CD8-positive, alpha-beta memory T cell (primary cell): ENCODE measurements around the gene KCNC4. TPM values are rescaled to one million over a fixed set of nuclear protein-coding genes. Genes with fewer than 3 reads are reported as not detected.

Experiments used
- CTCF ChIA-PET: fragments of 350-600 bp; sonication (Branson Sonifier 250); formaldehyde crosslinking; loops from one replicate; lab custom pipeline; 2021; ENCODE audit warnings: antibody characterized with exemption; lab: Charles Lee
- POLR2A ChIA-PET: fragments of 350-600 bp; sonication (Branson Sonifier 250); formaldehyde crosslinking; loops from one replicate; lab custom pipeline; 2021; ENCODE audit warnings: antibody characterized with exemption; lab: Charles Lee
- DNase-seq, 5 donors: peaks; one replicate each; pipeline versions ENCODE4 v3.0.0 to v3.0.0-alpha.2; 2020 to 2022; ENCODE audit warnings: mixed read lengths in 1 of 5
- H3K27ac ChIP-seq: one replicate; pipeline ENCODE4 v1.7.0; 2013; ENCODE audit warnings: low read depth, mild to moderate bottlenecking, low read length, moderate library complexity
- H3K27me3 ChIP-seq: 2 replicates; pipeline ENCODE4 v1.7.0; 2013; ENCODE audit warnings: low read length, mild to moderate bottlenecking; ENCODE audit not compliant: insufficient read depth, poor library complexity, severe bottlenecking
- H3K36me3 ChIP-seq: 2 replicates; pipeline ENCODE4 v1.7.0; 2013; ENCODE audit warnings: mild to moderate bottlenecking, low read length, moderate library complexity; ENCODE audit not compliant: insufficient read depth
- H3K4me1 ChIP-seq: 2 replicates; pipeline ENCODE4 v1.7.0; 2013; ENCODE audit warnings: mild to moderate bottlenecking, low read length, moderate library complexity; ENCODE audit not compliant: insufficient read depth
- H3K4me3 ChIP-seq: 2 replicates; pipeline ENCODE4 v1.7.0; 2013; ENCODE audit warnings: mild to moderate bottlenecking, low read length
- H3K9me3 ChIP-seq: 2 replicates; pipeline ENCODE4 v1.7.0; 2013; ENCODE audit warnings: mild to moderate bottlenecking, low read length
- H3K27ac Mint-ChIP-seq, 8 donors: one replicate each; pipeline ENCODE4 v1.8.0; 2020 to 2021; ENCODE audit warnings: mixed read lengths in 8 of 8, mild to moderate bottlenecking in 6 of 8, inconsistent platforms in 3 of 8, moderate library complexity in 3 of 8
- H3K27me3 Mint-ChIP-seq, 2 donors: one replicate each; pipeline ENCODE4 v1.8.0; 2020 to 2021; ENCODE audit warnings: mixed read lengths in 2 of 2, mild to moderate bottlenecking in 1 of 2, moderate library complexity in 1 of 2
- H3K36me3 Mint-ChIP-seq, 3 donors: one replicate each; pipeline ENCODE4 v1.8.0; 2020 to 2021; ENCODE audit warnings: mixed read lengths in 3 of 3, inconsistent platforms in 1 of 3, mild to moderate bottlenecking in 1 of 3
- H3K4me1 Mint-ChIP-seq, 3 donors: one replicate each; pipeline ENCODE4 v1.8.0; 2020 to 2021; ENCODE audit warnings: mixed read lengths in 3 of 3, inconsistent platforms in 1 of 3, mild to moderate bottlenecking in 1 of 3
- H3K4me3 Mint-ChIP-seq, 7 donors: one replicate each; pipeline ENCODE4 v1.8.0; 2020 to 2021; ENCODE audit warnings: mixed read lengths in 7 of 7, mild to moderate bottlenecking in 6 of 7, moderate library complexity in 4 of 7, inconsistent platforms in 2 of 7
- H3K9me3 Mint-ChIP-seq, 5 donors: one replicate each; pipeline ENCODE4 v1.8.0; 2020 to 2022; ENCODE audit warnings: mixed read lengths in 5 of 5, mild to moderate bottlenecking in 3 of 5, moderate library complexity in 2 of 5, inconsistent platforms in 1 of 5
- polyA plus RNA-seq: library from polyadenylated mRNA; unstranded; fragments of 300-500 nt; fragmentation: Illumina TruSeq; gene quantifications from one replicate; pipeline ENCODE4 v1.2.3, GENCODE V29; 2021
- total RNA-seq, 2 experiments: library from RNA; stranded (reverse); gene quantifications; one replicate each; pipeline ENCODE4 v1.2.3, GENCODE V29; 2021

The KCNC4 gene
- total and polyA plus RNA-seq, 3 experiments from 2014 or later: 2.0 to 8.4 (median 6.4) TPM

GRCh38 chr1:110229348-110230001 is 19.4 kb downstream of the KCNC4 start:
- ChIA-PET CTCF (no interaction called here), POLR2A (no interaction called here)
- Mint-ChIP-seq H3K36me3 (peaks cover 3 to 6% (median 6%) of the 10 kb centered on the region in 3 donors), H3K27me3 (peaks cover 0 to 2% of the 10 kb centered on the region in 2 donors), H3K4me1 (no peaks in the 10 kb centered on the region), H3K4me3 (peak overlapping the region in 1 of 7 donors; percentile 13), H3K27ac (no peak overlapping the region), H3K9me3 (no peaks in the 10 kb centered on the region)
- no peaks in the 10 kb centered on the region for H3K27me3 ChIP-seq
- H3K9me3 ChIP-seq: no peaks in the 10 kb centered on the region
- no peaks in the 10 kb centered on the region for H3K4me1 ChIP-seq
- H3K36me3 ChIP-seq: no peaks in the 10 kb centered on the region
- H3K4me3 ChIP-seq: no peak overlapping the region
- no peak for DNase-seq
- no peak overlapping the region for H3K27ac ChIP-seq

DNA sequence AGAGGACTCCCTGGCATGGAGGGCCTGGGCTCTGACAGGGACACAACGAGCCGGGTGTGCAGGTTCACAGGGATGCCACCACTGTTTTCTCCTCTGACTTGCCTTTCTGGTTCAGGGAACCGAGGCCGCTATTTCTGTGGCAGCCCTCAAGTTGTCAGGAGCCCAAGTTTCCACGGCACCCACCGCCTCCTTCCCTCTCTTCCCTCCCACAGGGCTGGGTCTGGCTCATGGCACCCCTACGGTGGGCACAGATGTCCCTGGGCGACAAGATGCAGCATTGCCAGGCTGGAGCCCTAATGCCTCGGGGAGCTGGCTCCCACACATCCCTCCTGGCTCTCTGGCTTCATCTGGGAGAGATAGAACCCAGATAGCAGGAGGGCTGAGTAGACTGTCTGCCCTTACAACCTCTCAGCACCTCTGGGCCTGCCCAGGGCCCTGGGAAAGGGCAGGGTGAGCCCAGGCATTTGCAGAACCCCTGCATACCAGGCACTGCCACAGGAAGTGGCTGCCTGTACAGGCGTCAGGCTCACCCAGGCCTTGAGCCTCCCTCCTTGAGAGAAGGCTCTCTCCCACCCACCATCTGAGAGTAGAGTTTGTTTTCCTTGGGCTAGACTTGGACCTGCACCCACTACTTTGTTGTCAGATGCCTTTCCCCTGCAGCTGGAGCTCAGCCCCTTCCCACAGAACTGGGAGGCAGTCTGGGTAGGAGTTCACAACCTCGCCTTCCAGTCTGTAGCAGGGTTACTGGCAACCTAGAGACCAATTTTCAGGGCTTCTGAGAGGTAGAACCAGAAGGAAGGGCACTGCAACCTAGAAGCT is 20.5 kb downstream of the KCNC4 start:
- CTCF ChIA-PET: interaction anchor here (1.3 kb wide), 1 partner anchor 230 kb away, joined by 4 read pairs; no protein-coding TSS in a partner anchor
- POLR2A ChIA-PET: no interaction called here
- H3K27me3 ChIP-seq: no peaks in the 10 kb centered on the region
- no peaks in the 10 kb centered on the region for H3K36me3 ChIP-seq
- H3K27ac ChIP-seq: no peak overlapping the region
- no peaks in the 10 kb centered on the region for H3K9me3 Mint-ChIP-seq
- H3K4me3 Mint-ChIP-seq: no peak overlapping the region
- peaks cover 3 to 11% (median 6%) of the 10 kb centered on the region in 3 donors for H3K36me3 Mint-ChIP-seq
- H3K4me1 ChIP-seq: no peaks in the 10 kb centered on the region
- H3K9me3 ChIP-seq: no peaks in the 10 kb centered on the region
- DNase-seq: no peak
- H3K27me3 Mint-ChIP-seq: peaks cover 0 to 2% of the 10 kb centered on the region in 2 donors
- no peaks in the 10 kb centered on the region for H3K4me1 Mint-ChIP-seq
- no peak overlapping the region for H3K27ac Mint-ChIP-seq
- no peak overlapping the region for H3K4me3 ChIP-seq

- no peaks in the 10 kb centered on the region for H3K9me3 ChIP-seq
- no peaks in the 10 kb centered on the region for H3K36me3 ChIP-seq
- H3K27me3 ChIP-seq: no peaks in the 10 kb centered on the region
- no peaks in the 10 kb centered on the region for H3K27me3 Mint-ChIP-seq
- H3K9me3 Mint-ChIP-seq: no peaks in the 10 kb centered on the region
- no peaks in the 10 kb centered on the region for H3K4me1 ChIP-seq
- no peaks in the 10 kb centered on the region for H3K4me1 Mint-ChIP-seq
- H3K36me3 Mint-ChIP-seq: peaks cover 3 to 11% (median 7%) of the 10 kb centered on the region in 3 donors
- no peak for DNase-seq
- H3K4me3 ChIP-seq: no peak overlapping the region
- ChIA-PET CTCF (no interaction called here), POLR2A (no interaction called here)
- peak overlapping the region in 1 of 8 donors; percentile 50 for H3K27ac Mint-ChIP-seq
- no peak overlapping the region for H3K4me3 Mint-ChIP-seq
- H3K27ac ChIP-seq: no peak overlapping the region
These were observed 23.7 kb downstream of the KCNC4 start for GRCh38 chr1:110233861-110234260.

DNA sequence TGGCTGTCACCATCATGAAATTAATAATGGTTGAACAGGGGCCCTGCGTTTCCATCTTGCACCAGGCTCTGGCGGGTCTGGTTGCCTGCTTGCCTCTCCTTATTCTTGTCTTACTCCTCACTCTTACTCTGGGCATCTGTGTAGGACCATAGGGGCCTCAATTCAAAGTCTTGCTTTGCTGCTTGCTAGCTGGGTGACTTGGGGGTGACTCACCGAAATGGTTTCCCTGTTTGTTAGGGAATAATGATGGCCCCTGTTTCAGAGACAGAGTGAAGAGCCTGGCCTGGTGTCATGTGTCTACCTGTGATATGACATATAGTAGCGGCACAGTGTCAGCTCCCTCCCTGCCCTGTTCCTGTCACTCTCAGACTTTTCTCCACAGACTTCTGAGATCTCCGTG is 24.6 kb downstream of the KCNC4 start:
- no peak overlapping the region for H3K4me3 Mint-ChIP-seq
- CTCF ChIA-PET: interaction anchor here (1.0 kb wide), 1 partner anchor 78 kb away, joined by 3 read pairs; no protein-coding TSS in a partner anchor

DNA sequence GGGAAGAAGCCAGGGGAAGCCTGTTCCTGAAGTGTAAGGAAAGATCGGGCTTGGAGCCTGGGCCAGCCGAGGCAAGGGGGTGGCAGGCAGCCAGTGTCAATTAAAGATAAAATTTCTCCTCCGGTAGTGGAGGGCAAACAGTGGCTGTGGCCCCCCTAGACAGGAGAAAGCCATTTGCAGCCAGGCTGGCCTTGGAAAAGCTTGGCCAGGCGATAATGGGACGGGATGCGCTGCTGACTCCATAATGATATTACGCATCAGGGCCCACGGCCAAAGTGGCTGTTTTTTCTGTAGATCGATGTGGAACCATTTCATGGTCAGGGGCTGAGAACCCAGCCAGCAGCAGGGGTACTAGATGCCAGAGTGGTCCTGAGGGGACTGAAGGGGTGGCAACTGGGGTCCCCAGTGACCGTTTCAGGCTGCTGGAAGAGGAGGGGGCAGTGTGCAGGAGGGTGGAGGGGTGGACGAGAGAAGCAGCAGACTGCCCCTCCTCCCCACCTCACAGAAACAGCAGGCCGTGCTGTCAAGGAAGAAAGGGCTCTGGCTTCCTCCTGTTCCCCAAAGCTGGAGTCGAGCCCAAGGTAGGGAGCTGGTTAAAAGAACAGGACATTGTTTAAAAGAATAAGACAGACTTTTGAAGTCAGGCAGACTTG is 25.2 kb downstream of the KCNC4 start:
- no peaks in the 10 kb centered on the region for H3K4me1 ChIP-seq
- ChIA-PET CTCF (interaction anchor here (1.0 kb wide), 1 partner anchor 77 kb away, joined by 3 read pairs; no protein-coding TSS in a partner anchor), POLR2A (no interaction called here)
- no peaks in the 10 kb centered on the region for H3K9me3 ChIP-seq
- Mint-ChIP-seq H3K36me3 (peaks cover 3 to 8% (median 7%) of the 10 kb centered on the region in 3 donors), H3K4me3 (no peak overlapping the region), H3K9me3 (no peaks in the 10 kb centered on the region), H3K27ac (no peak overlapping the region), H3K4me1 (no peaks in the 10 kb centered on the region), H3K27me3 (peaks cover 0 to 2% of the 10 kb centered on the region in 2 donors)
- no peak overlapping the region for H3K4me3 ChIP-seq
- DNase-seq: no peak
- no peak overlapping the region for H3K27ac ChIP-seq
- no peaks in the 10 kb centered on the region for H3K36me3 ChIP-seq
- no peaks in the 10 kb centered on the region for H3K27me3 ChIP-seq

More for the DNA sequence above, 24.6 kb downstream of the KCNC4 start:
- Mint-ChIP-seq H3K4me1 (no peaks in the 10 kb centered on the region), H3K36me3 (peaks cover 3 to 8% (median 7%) of the 10 kb centered on the region in 3 donors), H3K27ac (no peak overlapping the region), H3K9me3 (no peaks in the 10 kb centered on the region), H3K27me3 (peaks cover 0 to under 1% of the 10 kb centered on the region in 2 donors)
- Histone ChIP-seq H3K4me3 (no peak overlapping the region), H3K36me3 (no peaks in the 10 kb centered on the region), H3K4me1 (no peaks in the 10 kb centered on the region), H3K9me3 (no peaks in the 10 kb centered on the region), H3K27ac (no peak overlapping the region), H3K27me3 (no peaks in the 10 kb centered on the region)
- DNase-seq: no peak
- POLR2A ChIA-PET: no interaction called here

DNA sequence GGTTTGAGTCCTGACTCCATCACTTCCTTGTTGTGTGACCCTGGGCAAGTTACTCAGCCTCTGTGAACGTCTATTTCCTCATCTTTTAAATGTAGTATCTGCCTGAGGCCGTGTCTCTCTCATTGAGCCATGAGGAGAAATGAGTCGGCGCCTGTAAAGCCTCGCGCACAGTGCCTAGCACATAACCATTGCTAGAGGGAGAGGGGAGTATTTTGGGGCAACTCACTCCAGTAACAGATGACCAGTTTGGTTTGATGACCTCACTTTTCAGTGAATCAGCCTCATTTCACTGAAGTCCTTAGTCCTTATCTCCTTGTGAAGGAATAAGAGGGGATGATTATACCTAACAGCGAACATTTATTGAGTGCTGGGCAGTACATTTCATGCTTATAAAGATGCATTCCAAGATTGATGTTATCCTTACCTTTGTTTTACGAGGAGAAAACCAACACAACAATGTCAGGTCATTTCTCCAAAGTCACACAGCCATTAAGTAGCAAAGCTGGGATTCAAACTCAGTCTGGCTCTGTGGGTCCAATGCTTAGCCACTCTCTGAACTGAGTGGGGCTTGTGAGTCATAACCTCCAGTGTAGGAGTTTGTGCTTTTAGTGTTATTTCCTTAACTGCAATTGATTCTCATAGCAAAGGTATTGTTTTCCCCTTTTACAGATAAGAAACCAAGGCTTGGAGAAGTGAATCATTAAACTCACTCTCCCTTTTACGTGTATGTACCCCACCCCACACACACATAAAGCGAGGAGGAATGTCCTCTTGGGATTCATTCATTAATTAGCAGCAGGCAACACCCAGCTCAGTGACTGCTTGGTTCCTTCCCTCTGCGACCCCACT is 25.9 kb downstream of the KCNC4 start:
- POLR2A ChIA-PET: no interaction called here
- Histone ChIP-seq H3K27me3 (no peaks in the 10 kb centered on the region), H3K4me1 (no peaks in the 10 kb centered on the region), H3K4me3 (no peak overlapping the region), H3K27ac (no peak overlapping the region), H3K9me3 (no peaks in the 10 kb centered on the region), H3K36me3 (no peaks in the 10 kb centered on the region)
- Mint-ChIP-seq H3K9me3 (no peaks in the 10 kb centered on the region), H3K27me3 (peaks cover 0 to 2% of the 10 kb centered on the region in 2 donors), H3K4me3 (no peak overlapping the region), H3K27ac (peak overlapping the region in 1 of 8 donors; percentile 61), H3K36me3 (peaks cover 3 to 8% (median 7%) of the 10 kb centered on the region in 3 donors), H3K4me1 (no peaks in the 10 kb centered on the region)
- CTCF ChIA-PET: no interaction called here
- DNase-seq: no peak

- peaks cover 3 to 9% (median 7%) of the 10 kb centered on the region in 3 donors for H3K36me3 Mint-ChIP-seq
- CTCF ChIA-PET: interaction anchor here (1.4 kb wide), 1 partner anchor 41 kb away, joined by 3 read pairs; no protein-coding TSS in a partner anchor
These were observed 27.5 kb downstream of the KCNC4 start for GRCh38 chr1:110237386-110238152.

More at GRCh38 chr1:110237386-110238152, 27.5 kb downstream of the KCNC4 start:
- no peak for DNase-seq
- H3K4me1 ChIP-seq: no peaks in the 10 kb centered on the region
- H3K27me3 ChIP-seq: no peaks in the 10 kb centered on the region
- no peaks in the 10 kb centered on the region for H3K36me3 ChIP-seq
- Mint-ChIP-seq H3K4me1 (no peaks in the 10 kb centered on the region), H3K9me3 (no peaks in the 10 kb centered on the region), H3K27me3 (peaks cover 0 to 2% of the 10 kb centered on the region in 2 donors), H3K4me3 (no peak overlapping the region), H3K27ac (peak overlapping the region in 2 of 8 donors; percentile 17 to 19)
- H3K4me3 ChIP-seq: no peak overlapping the region
- H3K27ac ChIP-seq: no peak overlapping the region
- no peaks in the 10 kb centered on the region for H3K9me3 ChIP-seq
- POLR2A ChIA-PET: no interaction called here
